GM21515 (cell line): ENCODE data around the gene PPIAL4G.
"Not testable (repeated sequence)": the region's sequence is repeated elsewhere in the genome, so short reads cannot be mapped to it uniquely, and the experiment has no call there.

Experiments used
- ATAC-seq: cut with Tn5 transposase; IDR thresholded peaks from one replicate; pipeline ENCODE4 v1.9.1; 2021; ENCODE audit not compliant: unreplicated experiment

Gene PPIAL4G

DNA sequence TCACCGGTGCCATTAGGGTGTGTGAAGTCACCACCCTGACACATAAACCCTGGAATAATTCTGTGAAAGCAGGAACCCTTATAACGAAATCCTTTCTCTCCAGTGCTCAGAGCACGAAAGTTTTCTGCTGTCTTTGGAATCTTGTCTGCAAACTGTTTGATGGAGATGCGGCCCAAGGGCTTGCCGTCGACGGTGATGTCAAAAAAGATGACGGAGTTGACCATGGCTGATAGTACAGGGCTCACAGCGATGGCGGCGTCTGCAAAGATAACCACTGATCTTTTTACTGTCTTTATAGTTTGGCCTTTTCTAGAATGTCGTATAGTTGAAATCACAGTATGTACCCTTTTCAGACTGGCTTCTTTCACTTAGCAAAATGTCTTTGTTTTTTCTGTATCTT is at the start of gene PPIAL4G:
Gene PPIAL4G (minus strand): TSS at position 274 of the 400 bp plus-strand sequence. CDS start 50 bp downstream, at position 224.
- ATAC-seq = not testable (repeated sequence)

DNA sequence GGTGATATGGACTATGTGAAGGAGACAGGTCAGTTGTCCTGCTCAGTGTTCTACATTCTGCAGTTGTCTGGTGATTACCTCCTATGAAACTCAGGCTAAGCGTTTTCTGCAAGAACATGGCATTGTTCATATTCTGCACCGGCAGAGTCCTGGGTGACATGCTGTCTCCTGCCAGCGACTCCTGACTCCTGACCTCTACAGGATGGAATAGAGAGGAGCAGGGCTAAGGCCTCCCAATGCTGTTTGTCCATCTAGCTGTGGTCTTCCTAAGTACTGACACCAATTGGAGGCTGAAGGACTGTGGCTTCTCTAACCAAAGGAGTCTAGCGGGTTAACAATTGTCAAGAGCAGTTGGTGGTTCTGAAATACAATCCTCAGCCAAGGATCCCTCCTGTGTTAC is 49.1 kb upstream of the PPIAL4G start:
- not testable (repeated sequence) for ATAC-seq

DNA sequence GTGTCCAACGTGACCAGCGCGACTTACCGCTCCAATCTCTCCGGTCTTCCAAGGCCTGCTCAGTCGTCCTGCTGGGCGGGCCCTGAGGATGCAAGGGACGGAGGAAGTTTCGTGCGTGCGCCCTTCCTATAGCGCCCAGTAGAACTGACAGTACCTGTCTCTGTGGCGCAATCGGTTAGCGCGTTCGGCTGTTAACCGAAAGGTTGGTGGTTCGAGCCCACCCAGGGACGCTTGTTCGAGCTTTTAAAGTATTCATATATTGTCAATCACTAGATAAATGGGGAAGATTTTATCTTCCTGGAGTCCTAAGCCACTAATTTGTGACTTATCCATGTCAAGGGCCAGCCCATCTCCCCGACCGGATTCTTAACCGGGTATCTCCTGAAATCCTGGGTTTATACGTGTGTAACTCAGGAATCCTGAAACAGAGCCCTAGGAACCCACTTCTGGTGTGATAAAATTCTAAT is 46.0 kb upstream of the PPIAL4G start:
- ATAC-seq = not testable (repeated sequence)

DNA sequence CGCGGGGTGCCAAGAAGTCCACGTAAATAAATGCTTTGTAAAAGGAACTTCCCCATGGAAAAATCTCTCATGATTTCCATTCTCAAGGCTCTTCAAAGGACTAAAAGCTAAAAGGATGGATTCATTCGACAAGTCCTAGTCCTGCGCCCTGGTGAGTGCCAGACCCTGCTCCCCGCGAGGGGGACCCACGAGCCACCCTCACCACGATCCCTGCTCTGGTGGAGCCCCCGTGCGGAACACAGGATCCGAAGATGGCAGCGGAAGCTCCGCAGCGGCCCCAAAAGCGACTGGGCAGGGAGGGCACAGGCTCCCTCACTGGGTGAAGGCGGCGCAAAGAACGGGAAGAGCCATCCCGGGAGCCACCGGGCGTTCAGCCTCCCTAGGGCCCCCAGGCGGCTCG is 45.5 kb upstream of the PPIAL4G start:
- not testable (repeated sequence) for ATAC-seq

GRCh38 chr1:148526587-148526986 is 43.5 kb upstream of the PPIAL4G start:
- ATAC-seq = not testable (repeated sequence)

DNA sequence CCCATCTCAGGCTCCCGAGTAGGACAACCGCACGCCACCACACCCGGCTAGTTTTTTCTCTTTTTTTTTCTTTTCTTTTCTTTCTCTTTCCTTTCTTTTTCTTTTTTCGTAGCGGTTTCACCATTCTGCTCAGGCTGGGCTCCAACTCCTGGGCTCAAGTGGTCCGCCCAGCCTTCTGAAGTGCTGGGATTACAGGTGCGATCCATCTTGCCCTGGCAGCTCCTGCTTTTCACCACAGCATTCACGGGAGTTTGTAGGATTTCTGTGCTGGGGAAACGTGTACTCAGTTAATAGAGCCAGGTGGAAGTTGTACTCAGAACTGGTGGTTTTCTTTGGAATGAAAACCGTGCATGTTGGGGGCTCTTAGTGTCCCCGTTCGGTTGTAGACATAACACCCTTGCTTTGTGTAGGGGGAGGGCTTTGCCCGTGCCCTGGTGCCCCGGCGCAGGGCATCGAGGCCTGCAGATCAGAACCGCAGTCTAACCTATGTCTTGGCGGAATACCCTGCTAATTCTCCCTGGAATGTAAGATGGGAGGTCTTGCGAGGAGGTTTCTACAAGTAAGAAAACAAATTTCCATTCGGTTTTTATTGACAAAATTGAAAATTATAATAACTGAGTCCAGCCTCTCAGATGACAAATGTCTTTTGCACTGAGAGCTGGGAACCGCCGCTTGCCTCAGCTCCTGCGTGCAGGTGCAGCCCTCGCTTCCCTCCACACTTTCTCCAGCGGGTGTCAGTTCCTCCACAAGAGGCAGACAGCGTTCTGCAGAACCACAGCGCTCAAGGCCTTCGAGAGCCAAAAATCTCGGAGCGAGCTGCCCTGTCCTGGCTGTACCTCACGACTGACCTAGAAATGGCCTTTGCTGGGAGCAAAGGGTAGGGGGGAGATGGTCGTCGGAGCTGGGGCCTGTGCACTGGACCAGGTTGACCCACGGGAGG is 40.4 kb upstream of the PPIAL4G start:
- ATAC-seq = peak; percentile 25

DNA sequence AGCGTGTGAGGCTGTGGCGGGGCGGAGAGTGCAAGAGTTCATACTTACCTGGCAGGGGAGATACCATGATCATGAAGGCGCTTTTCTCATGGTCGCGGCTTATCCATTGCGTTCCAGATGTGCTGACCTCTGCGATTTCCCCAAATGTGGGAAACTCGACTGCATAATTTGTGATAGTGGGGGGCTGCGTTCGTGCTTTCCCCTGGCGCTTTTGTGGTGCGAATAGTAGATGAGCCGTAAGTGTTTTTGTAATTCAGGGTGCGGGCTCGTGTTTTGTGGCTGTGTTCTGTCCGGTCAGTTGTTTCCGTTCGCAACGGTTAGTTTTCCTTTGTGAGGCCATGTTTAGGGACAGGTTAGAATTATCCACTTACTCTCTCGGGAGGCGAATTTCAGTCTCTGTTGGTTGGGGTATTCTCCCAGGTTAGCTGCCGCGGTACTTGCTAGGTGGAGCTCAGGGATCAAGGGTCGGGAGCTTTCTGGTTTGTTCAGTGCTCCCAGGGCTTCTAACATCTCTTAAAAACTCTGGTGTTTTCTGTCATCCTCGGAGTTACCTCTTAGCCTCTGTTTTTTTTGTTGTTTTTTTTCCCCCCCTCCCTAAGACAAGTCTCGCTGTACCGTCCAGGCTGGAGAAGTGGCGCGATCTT is 39.6 kb upstream of the PPIAL4G start:
- peak; percentile 81 for ATAC-seq

GRCh38 chr1:148522072-148522471 is 39.0 kb upstream of the PPIAL4G start:
- ATAC-seq = not testable (repeated sequence)

DNA sequence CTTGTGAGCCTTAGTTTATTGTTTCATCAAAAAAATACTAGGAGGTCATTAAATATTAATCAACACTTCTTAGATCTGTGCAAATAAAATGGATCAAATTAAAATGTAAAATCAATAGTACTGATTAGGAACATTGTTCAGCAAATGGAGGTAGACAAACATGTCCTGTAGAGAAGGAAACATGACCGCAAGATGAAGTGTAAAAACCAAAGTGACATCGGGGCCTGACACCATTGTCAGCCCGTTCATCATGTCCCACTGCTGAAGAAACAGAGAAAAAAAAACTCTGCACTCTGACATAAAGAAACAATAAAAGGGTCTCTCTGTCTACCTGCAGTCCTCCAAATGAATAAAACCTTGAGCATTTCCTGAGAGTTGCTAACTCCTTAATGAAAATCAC is 31.2 kb upstream of the PPIAL4G start:
- ATAC-seq = not testable (repeated sequence)

GRCh38 chr1:148512571-148513184 is 29.6 kb upstream of the PPIAL4G start:
- ATAC-seq = not testable (repeated sequence)

- ATAC-seq = not testable (repeated sequence)
Measured at GRCh38 chr1:148493933-148494332, 10.8 kb upstream of the PPIAL4G start.

GRCh38 chr1:148481134-148481533 is 2.0 kb downstream of the PPIAL4G start:
- ATAC-seq = not testable (repeated sequence)

- ATAC-seq = not testable (repeated sequence)
Measured at GRCh38 chr1:148459694-148460093, 23.4 kb downstream of the PPIAL4G start.

DNA sequence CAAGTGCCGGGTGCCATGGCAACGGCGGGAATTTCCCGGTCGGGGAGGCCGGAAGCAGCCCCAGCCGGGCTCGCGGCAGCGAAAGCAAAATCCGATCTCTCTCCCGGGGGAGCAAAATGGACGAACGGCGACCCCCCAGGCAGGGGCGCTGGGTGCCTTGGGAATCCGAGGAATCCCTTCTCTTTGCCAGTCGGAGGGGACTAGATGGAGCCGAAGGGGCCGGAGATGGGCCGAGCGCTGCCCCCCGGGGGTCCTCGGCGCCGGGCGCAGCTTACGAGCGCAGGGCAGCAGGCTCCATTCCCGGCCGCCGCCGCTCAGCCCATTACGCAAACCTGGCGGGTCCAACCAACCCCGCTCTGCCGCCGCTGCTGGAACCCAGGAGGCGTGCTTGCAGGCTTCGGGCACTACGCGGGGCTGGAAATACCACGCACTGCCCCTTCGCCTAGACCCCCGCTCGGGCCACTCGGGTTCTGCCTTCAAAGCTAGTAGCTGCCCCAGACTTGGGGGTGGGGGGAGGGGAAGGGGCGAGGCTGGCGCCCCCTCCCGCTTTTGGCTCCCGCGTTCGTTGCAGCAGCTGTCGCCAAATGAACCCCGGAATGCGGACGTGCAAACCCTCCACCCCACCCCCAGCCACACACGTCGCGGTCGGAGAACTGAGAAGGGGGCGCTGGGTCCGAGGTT is 24.1 kb downstream of the PPIAL4G start:
- ATAC-seq = not testable (repeated sequence)

- not testable (repeated sequence) for ATAC-seq
Measured at GRCh38 chr1:148458398-148458797, 24.7 kb downstream of the PPIAL4G start.

DNA sequence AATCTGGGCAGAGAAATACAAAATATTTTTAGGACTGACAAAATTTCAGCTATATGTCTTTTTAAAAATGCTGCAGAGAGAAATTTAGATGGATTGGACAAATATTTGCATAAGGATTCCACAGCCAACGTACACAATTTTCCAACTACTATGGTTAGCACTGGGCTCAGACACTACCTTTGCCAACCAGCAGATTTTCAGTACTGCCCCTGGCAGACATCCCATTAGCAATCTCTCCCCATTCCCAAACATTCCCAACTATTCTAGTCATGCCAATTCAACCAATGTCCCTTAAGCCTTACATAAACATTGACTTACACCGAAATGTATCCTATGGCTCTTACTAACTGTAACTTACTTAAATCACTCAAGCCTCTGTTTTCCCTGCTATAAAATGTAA is 30.3 kb downstream of the PPIAL4G start:
- ATAC-seq = not testable (repeated sequence)

GRCh38 chr1:148439654-148440325 is 43.3 kb downstream of the PPIAL4G start:
- ATAC-seq = not testable (repeated sequence)

DNA sequence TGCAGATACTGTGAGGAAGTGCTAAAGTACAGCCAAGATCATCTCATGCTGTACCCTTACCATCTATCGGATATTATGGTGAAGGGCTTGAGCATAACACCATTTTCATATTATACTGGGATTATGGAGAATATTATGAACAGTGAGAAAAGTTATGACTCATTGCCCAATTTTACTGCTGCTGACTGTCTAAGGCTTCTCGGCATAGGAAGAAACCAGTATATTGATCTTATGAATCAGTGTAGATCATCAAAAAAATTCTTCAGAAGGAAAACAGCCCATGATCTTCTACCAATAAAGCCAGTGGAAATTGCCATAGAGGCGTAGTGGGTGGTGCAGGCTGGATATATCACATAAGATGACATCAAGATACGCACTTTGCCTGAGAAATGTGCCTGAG is 47.7 kb downstream of the PPIAL4G start:
- no peak for ATAC-seq

DNA sequence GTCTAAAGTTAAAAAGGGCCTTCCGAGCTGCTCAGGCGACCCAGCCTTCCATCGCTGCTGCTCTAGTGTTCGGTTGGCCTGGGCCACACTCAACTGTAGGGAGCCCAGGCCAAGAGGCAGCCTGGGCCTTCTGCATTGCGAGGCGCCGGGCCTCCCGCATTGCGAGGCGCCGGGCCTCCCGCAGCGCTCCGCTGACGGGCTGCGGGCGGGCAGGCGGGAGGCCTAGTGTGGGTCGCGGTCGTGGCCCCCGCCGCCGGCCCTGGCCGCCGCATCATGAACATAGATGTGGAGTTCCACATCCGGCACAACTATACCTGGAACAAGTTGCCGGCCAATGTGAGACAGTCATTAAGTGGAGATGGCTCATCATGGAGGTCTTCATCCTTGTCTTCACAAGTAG is 48.3 kb downstream of the PPIAL4G start:
- no peak for ATAC-seq

- not testable (repeated sequence) for ATAC-seq
Measured at GRCh38 chr1:148432916-148433317, 50.2 kb downstream of the PPIAL4G start.
